ENCODE data around the gene MYOF.

DNA sequence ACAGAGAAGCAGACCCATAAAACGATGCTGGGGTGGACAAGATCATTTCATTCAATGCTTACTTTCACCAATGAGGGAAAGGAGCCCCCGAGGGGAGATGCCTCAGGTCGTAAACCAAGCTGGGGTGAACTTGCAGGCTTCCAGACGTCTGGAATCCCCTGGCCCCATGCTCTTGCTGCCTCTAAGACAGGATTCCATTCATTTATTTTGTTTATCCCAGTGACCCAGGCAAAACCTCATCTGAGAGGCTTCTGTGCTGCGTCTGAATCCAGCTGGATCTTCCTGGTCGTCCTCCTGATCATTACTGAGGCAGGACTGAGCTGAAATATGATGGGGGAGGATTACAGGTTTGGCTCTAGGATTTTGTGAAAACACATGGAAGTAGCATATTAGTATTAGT, 182.9 kb downstream of the MYOF start:
- TF ChIP-seq, protein P1, sequence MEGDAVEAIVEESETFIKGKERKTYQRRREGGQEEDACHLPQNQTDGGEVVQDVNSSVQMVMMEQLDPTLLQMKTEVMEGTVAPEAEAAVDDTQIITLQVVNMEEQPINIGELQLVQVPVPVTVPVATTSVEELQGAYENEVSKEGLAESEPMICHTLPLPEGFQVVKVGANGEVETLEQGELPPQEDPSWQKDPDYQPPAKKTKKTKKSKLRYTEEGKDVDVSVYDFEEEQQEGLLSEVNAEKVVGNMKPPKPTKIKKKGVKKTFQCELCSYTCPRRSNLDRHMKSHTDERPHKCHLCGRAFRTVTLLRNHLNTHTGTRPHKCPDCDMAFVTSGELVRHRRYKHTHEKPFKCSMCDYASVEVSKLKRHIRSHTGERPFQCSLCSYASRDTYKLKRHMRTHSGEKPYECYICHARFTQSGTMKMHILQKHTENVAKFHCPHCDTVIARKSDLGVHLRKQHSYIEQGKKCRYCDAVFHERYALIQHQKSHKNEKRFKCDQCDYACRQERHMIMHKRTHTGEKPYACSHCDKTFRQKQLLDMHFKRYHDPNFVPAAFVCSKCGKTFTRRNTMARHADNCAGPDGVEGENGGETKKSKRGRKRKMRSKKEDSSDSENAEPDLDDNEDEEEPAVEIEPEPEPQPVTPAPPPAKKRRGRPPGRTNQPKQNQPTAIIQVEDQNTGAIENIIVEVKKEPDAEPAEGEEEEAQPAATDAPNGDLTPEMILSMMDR (IDR thresholded peaks at IDR 0.05): no peak
- TF ChIP-seq POLR2A (IDR thresholded peaks at IDR 0.05): no peak
- TF ChIP-seq POLR2AphosphoS5 (IDR thresholded peaks at IDR 0.05): no peak

All from stomach (tissue), 4 donors.